ENCODE results near the gene ARRB1. TPM values are rescaled to one million over a fixed set of nuclear protein-coding genes. Genes with fewer than 3 reads are reported as not detected.

Gene ARRB1
- total RNA-seq, 3 donors from 2014 or later, result 31.2 to 64.0 (median 42.3) TPM

DNA sequence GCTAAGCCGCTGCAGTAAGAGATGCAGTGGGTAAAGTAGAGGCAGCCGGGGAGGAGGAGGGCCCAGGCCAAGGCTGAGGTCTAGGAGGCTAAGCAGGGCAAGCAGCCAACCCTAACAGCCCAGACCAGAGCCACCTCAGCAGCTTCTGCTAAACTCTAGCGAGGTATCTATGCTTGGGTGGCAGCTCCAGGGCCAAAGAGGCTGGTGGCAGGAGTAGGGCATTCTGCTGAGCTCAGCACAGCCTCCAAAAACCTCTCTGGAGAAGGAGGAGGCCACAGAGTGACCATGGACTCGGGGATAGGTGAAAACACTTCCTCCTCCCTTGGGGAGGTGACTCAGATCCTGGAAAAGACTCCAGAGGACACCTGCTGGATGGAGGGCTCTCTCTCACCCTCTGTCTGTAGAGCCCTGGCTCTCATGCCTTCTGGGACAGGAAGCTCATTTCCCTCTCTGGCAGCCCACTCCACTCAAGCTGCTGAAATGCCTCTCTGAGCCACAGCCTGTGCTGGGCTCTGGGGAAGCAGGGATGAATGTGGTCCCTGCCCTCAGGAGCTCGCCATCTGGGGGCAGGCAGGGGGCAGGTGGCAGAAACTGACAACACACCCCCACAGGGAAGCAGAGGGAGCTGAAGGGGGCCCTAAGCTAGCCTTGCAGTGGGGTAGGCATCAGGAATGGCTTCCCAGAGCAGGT lies 127.4 kb downstream of the ARRB1 start:
- H3K4me3 ChIP-seq, result no peak overlapping the region
- intact Hi-C loops (cut with DNase I; ENCODE audit: low total_unique reads), result no loop called here
- no peaks in the 10 kb centered on the region for H3K4me1 ChIP-seq
- no peak for DNase-seq (ENCODE audit: low spot score in 2 of 2)
- H3K9me3 ChIP-seq, result no peaks in the 10 kb centered on the region
- TF ChIP-seq, protein P1, sequence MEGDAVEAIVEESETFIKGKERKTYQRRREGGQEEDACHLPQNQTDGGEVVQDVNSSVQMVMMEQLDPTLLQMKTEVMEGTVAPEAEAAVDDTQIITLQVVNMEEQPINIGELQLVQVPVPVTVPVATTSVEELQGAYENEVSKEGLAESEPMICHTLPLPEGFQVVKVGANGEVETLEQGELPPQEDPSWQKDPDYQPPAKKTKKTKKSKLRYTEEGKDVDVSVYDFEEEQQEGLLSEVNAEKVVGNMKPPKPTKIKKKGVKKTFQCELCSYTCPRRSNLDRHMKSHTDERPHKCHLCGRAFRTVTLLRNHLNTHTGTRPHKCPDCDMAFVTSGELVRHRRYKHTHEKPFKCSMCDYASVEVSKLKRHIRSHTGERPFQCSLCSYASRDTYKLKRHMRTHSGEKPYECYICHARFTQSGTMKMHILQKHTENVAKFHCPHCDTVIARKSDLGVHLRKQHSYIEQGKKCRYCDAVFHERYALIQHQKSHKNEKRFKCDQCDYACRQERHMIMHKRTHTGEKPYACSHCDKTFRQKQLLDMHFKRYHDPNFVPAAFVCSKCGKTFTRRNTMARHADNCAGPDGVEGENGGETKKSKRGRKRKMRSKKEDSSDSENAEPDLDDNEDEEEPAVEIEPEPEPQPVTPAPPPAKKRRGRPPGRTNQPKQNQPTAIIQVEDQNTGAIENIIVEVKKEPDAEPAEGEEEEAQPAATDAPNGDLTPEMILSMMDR (IDR thresholded peaks at IDR 0.05), result no peak
- TF ChIP-seq POLR2AphosphoS5 (IDR thresholded peaks at IDR 0.05) (no peak), POLR2A (IDR thresholded peaks at IDR 0.05) (no peak)
- no peak overlapping the region for H3K27ac ChIP-seq
- no peaks in the 10 kb centered on the region for H3K27me3 ChIP-seq
- no peaks in the 10 kb centered on the region for H3K36me3 ChIP-seq

DNA sequence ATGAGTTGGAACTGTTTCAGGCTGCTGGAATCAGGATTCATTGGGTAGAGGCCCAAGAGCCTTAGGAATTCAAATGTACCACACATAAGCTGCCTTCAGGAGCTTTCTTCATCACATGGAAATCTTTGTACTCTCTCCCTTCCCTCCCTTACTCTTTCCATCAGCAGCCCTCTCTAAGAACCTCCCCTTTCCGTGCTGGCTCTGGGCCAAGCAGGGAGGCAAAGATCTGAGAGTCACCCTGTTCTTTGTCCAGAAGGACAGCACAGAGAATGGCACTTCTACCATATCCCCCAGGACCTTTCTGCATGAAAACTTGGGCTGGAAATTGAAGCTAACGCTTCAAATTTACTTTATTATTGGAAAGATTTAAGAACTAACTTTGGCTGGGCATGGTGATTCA lies 131.6 kb downstream of the ARRB1 start:
- no peaks in the 10 kb centered on the region for H3K27me3 ChIP-seq
- no peak overlapping the region for H3K4me3 ChIP-seq
- no peak for TF ChIP-seq POLR2A (IDR thresholded peaks at IDR 0.05)
- TF ChIP-seq, protein P1 (IDR thresholded peaks at IDR 0.05), result no peak
- no peak overlapping the region for H3K27ac ChIP-seq
- no peaks in the 10 kb centered on the region for H3K4me1 ChIP-seq
- H3K36me3 ChIP-seq, result no peaks in the 10 kb centered on the region
- no peaks in the 10 kb centered on the region for H3K9me3 ChIP-seq
- DNase-seq (ENCODE audit: low spot score in 2 of 2), result no peak
- intact Hi-C loops (cut with DNase I; ENCODE audit: low total_unique reads), result no loop called here

DNA sequence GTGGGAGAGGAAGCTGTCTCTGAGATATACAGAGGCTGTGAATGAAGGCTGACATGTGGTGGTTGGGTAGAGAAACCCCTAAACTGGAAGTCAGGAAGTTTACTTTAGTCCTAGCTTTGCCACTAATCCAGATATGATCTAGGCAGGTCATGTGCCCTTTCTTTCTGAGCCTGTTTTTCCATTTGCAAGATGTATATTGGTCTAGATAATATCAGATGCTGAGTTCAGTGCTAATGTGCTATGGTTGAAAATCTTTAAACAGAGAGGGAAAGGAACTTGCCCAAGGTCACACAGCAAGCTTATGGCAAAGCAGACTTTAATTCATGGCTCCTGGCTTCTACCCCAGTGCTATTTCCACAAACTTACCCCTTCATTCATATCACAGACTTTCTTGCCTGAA lies 136.6 kb downstream of the ARRB1 start:
- TF ChIP-seq, protein P1 (IDR thresholded peaks at IDR 0.05), result no peak
- TF ChIP-seq POLR2AphosphoS5 (IDR thresholded peaks at IDR 0.05) (no peak), POLR2A (IDR thresholded peaks at IDR 0.05) (no peak)
- H3K27me3 ChIP-seq, result no peaks in the 10 kb centered on the region
- H3K27ac ChIP-seq, result no peak overlapping the region
- H3K4me3 ChIP-seq, result no peak overlapping the region
- H3K4me1 ChIP-seq, result no peaks in the 10 kb centered on the region
- no peaks in the 10 kb centered on the region for H3K9me3 ChIP-seq
- DNase-seq (ENCODE audit: low spot score in 2 of 2), result no peak
- intact Hi-C loops (cut with DNase I; ENCODE audit: low total_unique reads), result no loop called here
- H3K36me3 ChIP-seq, result no peaks in the 10 kb centered on the region

DNA sequence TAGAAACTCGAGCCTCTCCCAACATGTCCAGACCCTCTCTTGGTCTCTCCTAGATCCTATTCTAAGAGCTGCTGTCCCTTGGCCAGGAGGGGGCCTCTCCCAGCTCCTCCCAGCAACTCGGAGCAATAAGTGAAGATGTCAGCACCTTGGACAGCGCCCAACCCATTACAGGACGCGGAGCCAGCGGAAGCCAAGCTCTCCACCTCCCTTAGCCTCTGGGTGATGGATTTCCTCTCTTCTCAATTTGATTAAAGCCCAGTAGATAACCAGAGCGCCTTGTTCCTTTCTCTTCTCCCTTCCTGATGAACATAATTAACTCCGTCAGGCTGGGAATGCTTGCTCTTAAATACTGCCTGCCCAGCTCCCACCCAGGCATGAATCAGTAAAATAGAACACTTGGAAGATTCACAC lies 137.0 kb downstream of the ARRB1 start:
- TF ChIP-seq POLR2AphosphoS5 (IDR thresholded peaks at IDR 0.05), result no peak
- TF ChIP-seq, protein P1 (IDR thresholded peaks at IDR 0.05), result no peak
- TF ChIP-seq POLR2A (IDR thresholded peaks at IDR 0.05), result no peak
- peak in 1 of 2 donors; percentile 71 for DNase-seq (ENCODE audit: low spot score in 2 of 2)
- intact Hi-C loops (cut with DNase I; ENCODE audit: low total_unique reads), result no loop called here
- Histone ChIP-seq H3K4me1 (no peaks in the 10 kb centered on the region), H3K9me3 (no peaks in the 10 kb centered on the region), H3K4me3 (no peak overlapping the region), H3K27me3 (no peaks in the 10 kb centered on the region), H3K27ac (no peak overlapping the region), H3K36me3 (no peaks in the 10 kb centered on the region)

Other genes starting within 250 kb of the ARRB1 start
- 10 to 100 TPM; 23.9 to 86.9 (median 32.3) TPM for gene SLCO2B1, start 200.6 kb downstream of the ARRB1 start, total RNA-seq
- gene TPBGL, start 110.9 kb downstream of the ARRB1 start, total RNA-seq, result under 1 TPM in 1 of 3 donors, not detected in 2; 0.33 TPM
- 1,000 to 10,000 TPM; 1,024 to 2,406 (median 1,978) TPM for gene RPS3, start 47.9 kb upstream of the ARRB1 start, total RNA-seq
- gene KLHL35, start 81.5 kb upstream of the ARRB1 start, total RNA-seq, result 1 to 10 TPM; 1.6 to 2.7 (median 2.6) TPM
- gene GDPD5, start 174.3 kb upstream of the ARRB1 start, total RNA-seq, result 10 to 100 TPM; 10.5 to 25.9 (median 14.8) TPM
- gene SERPINH1, start 210.6 kb upstream of the ARRB1 start, total RNA-seq, result 100 to 1,000 TPM; 168 to 264 (median 259) TPM